ENCODE results near the gene TCEAL5.
"Not testable (repeated sequence)": the region's sequence is repeated elsewhere in the genome, so short reads cannot be mapped to it uniquely, and the experiment has no call there.

TCEAL5 gene

GRCh38 chrX:103276581-103277002, at the start of gene TCEAL5:
TCEAL5 (minus strand) TSS chrX:103276750; CDS start chrX:103274563, 2,187 bp downstream.
- no peak for DNase-seq (ENCODE audit: low spot score)

- DNase-seq (ENCODE audit: low spot score), result no peak
These were observed 34.8 kb upstream of the TCEAL5 start for GRCh38 chrX:103311399-103311780.

- peak; percentile 31 for DNase-seq (ENCODE audit: low spot score)
These were observed 34.2 kb upstream of the TCEAL5 start, which contains the start of gene BEX2 for GRCh38 chrX:103310555-103311398. BEX2 (minus strand) TSS chrX:103310990; CDS start chrX:103309976, 1,014 bp downstream.

DNA sequence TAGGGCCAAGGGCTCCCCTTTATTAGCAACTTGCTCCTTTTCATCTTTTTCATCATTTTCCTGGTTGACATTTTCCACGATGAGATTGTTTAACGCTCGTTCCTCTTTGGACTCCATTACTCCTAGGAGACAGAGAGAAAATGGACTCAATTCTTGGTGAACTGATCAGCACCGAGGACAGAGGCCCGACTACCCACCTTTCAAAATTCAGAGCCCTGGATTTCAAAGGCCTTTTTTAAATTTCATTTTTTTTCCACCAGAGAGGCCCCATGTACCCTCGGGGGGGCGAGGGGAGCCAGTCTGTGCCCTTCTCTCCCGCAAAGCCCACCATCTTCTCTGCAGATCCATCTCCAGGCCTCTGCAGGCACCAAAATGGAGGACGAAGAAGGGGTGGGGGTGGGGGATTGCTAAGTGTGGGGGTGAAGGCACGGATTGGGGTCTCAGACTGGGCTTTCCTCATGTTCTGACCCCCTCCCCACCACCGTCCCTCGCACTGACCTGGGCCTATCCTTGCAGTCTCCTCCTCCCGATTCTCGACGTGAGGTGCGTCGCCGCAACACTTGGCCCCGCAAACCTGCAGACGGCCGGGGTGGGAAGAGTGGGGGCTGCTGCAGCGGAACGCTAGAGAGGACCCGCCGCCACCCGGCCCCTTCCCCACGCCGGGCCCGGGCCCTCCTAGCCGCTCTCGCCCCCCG, 33.5 kb upstream of the TCEAL5 start:
- DNase-seq (ENCODE audit: low spot score), result no peak

GRCh38 chrX:103305666-103306065, 29.1 kb upstream of the TCEAL5 start:
- DNase-seq (ENCODE audit: low spot score), result not testable (repeated sequence)

- no peak for DNase-seq (ENCODE audit: low spot score)
These were observed 28.2 kb upstream of the TCEAL5 start for GRCh38 chrX:103304705-103305104.

- no peak for DNase-seq (ENCODE audit: low spot score)
These were observed 16.6 kb upstream of the TCEAL5 start for GRCh38 chrX:103293118-103293517.

DNA sequence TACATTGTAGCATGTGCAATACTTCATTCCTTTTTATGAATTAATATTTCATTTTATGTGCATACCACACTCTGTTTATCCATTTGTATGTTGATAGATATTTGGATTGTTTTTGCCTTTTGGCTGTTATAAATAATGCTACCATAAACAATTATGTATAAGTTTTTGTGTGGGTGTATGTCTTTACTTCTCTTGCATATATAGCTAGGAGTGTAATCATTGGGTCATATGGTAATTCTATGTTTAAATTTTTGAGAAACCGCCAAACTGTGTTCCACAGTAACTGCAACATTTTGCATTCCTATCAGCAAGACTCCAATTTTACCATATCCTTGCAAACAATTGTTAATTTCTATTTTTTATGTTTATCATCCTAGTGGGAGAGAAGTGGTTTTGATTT, 3.1 kb upstream of the TCEAL5 start:
- DNase-seq (ENCODE audit: low spot score), result no peak

DNA sequence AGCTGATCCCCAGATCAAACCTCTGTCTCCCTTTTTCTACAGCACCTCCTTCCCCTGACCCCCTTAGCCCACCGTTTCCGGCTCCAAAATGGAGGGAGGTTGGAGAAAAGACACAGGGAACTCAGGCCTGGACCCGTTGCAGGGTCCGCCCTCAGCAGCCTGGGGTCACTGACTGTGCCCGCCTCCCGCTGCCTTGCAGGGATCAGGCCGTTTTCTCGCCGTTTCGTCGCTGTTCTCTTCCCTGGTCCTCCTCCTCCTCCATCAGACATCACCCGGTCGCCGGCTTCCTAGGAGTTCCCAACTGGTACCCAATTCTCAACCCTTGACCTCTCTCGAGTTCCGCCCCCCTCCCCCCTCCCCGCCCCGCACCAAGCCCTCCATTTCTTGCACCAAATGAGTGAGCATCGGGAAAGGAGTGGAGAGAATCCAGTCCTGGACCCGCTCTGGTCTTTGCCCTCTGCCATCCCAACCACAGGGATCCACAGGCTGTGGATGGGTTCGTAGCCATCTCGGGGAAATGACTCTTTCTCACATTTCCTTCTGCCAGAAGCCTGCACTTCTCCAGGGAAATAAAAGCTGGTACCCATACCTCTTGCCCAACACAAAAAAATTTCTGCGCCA, 493 bp downstream of the TCEAL5 start:
- no peak for DNase-seq (ENCODE audit: low spot score)

DNA sequence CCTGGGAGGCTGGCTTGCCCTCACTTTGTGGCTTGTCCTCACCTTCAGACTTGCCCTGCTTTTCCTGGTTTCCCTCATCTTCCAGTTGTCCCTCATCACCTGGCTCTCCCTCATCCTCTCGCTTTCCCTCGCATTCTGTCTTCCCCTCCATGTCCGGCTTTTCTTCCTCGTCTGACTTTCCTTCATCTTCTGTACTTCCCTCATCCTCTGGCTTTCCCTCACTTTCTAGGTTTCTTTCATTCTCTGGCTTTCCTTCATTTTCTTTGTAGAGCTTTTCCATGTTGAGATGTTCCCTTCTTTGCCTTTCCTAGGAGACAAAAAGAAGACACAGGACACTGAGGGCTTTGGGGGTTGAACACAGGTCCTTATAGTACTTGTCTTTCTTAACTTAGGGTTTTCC, 2.3 kb downstream of the TCEAL5 start:
- no peak for DNase-seq (ENCODE audit: low spot score)

GRCh38 chrX:103258275-103258674, 18.3 kb downstream of the TCEAL5 start:
- DNase-seq (ENCODE audit: low spot score), result no peak

- no peak for DNase-seq (ENCODE audit: low spot score)
These were observed 19.9 kb downstream of the TCEAL5 start for GRCh38 chrX:103256651-103257050.

- peak; percentile 67 for DNase-seq (ENCODE audit: low spot score)
These were observed 21.5 kb downstream of the TCEAL5 start, which contains the start of gene TCEAL8 for GRCh38 chrX:103254921-103255493. TCEAL8 (minus strand) TSS chrX:103255155; CDS start chrX:103253979, 1,176 bp downstream.

DNA sequence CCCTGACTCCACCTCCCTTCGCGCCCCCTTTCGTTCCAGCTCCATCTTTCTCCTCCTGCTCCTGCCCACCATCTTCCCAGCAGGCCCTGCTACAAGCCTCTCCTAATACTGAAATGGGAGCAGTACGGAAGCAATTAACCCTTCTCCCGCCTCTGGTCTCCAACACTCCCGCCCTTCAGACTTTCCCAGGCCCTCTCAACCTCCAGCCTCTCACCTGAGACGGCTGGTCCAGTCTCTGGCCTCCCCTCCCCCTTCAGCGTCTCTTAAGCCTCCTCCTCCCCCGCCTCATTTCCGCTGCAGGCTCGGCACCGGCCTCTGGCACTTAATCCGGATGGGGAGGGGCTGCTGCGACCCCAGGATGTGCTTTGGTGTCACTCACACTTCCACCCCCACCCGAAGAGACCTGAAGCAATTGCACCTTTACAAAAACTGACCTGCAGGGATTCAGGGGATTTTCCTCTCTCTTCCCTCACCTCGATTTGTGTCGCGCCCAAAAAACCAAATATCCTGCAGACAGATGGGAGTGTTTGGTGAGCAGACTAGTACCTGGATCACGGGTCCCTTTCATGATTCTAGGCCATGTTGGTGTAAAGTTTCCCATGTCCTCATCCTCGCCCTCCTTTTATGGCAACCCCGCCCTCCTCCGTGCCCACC, 22.3 kb downstream of the TCEAL5 start:
- peak; percentile 12 for DNase-seq (ENCODE audit: low spot score)

DNA sequence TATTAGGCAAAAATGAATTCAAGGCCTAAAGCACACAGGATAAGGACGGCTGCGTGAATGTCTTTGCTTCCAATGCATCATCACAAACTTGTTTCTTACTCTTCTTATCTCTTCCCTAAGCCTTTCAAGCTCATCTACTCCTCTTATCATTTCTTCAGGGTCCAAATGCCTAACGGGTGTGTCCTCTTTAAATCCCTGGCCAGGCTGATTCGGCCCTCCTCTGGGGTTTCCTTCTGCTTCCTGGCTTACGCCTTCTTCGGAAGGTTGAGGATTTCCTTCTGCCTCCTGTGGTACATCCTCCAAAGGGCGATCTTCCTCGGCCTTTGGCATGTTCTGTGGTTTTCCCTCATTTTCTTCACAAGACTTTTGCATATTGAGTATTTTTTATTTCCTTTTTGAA, 22.9 kb downstream of the TCEAL5 start:
- no peak for DNase-seq (ENCODE audit: low spot score)

- no peak for DNase-seq (ENCODE audit: low spot score)
These were observed 25.6 kb downstream of the TCEAL5 start for GRCh38 chrX:103250977-103251376.

GRCh38 chrX:103249805-103250204, 26.7 kb downstream of the TCEAL5 start:
- DNase-seq (ENCODE audit: low spot score), result no peak

DNA sequence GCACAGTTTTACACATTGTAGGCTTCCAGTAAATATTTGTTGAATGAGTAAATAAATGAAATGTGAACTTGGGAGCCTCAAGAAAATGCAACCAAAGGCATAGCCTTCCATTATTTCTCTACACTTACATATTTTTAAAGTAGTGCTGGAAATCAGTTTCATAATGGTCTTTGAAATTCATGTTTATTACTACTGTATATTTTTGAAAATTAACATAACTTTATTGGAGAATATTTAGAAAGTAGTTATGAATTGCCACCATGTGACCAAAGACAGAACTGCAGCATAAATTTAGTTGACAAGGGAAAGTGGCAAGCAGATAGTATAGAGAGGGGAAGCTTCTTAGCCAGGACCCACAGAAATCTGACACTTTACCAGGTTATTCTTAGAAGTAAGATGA, 28.0 kb downstream of the TCEAL5 start:
- DNase-seq (ENCODE audit: low spot score), result no peak

GRCh38 chrX:103240155-103240554, 36.4 kb downstream of the TCEAL5 start:
- no peak for DNase-seq (ENCODE audit: low spot score)

DNA sequence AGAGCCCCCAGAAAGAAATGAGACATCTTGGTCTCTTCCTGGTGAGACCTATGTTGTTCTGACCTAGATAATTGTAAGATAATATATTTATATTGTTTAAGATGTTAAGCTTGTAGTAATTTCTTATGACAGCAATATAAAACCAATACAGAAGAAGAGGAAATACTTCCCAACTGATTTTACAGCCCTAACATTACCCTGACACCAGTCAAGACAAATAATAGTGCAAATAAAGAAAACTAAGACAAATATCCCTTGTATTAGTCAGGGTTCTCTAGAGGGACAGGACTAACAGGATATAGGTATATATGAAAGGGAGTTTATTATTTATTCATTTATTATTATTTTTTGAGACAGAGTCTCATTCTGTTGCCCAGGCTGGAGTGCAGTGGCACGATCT, 40.3 kb downstream of the TCEAL5 start:
- no peak for DNase-seq (ENCODE audit: low spot score)

GRCh38 chrX:103235608-103236007, 40.9 kb downstream of the TCEAL5 start:
- not testable (repeated sequence) for DNase-seq (ENCODE audit: low spot score)

DNA sequence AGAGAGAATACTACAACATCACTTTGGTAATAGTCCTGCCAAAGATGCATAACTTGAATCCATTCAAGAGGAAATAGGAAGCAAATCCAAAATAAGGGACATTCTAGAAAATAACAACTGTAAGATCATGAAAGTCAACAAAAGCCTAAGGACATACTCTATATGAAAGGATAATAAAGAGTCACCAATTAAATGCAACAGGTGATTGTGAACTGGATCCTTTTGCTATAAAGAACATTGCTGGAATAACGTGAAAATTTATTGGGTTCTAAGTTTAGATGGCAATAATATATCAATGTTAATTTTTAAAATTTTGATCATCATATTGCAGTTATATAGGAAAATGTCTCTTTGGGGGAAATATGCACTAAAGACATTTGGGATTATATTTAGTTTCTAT, 41.7 kb downstream of the TCEAL5 start:
- DNase-seq (ENCODE audit: low spot score), result no peak

All from AG08396 (cell line).